ENCODE data around the gene SLC26A6.

GRCh38 chr3:48655063-48655462 is 19.8 kb upstream of the SLC26A6 start:
- TF ChIP-seq POLR2A (IDR thresholded peaks at IDR 0.05), result no peak
- no peak for TF ChIP-seq CTCF (IDR thresholded peaks at IDR 0.05)

All from esophagus squamous epithelium (tissue), 4 donors.